Measurements from ENCODE around the gene HPS1. TPM values are rescaled to one million over a fixed set of nuclear protein-coding genes. Genes with fewer than 3 reads are reported as not detected.
A peak's percentile ranks its signal among the peaks of the same experiment; 100 is the strongest.

HPS1 gene
- total RNA-seq, 3 donors from 2014 or later (not counting 1 experiment from before 2014, with no cell fraction given) = 92.4 to 103 (median 102) TPM

- Histone ChIP-seq H3K36me3 (ENCODE audit: control insufficient read depth, insufficient read depth, low read length) (no peaks in the 10 kb centered on the region), H3K9me3 (ENCODE audit: control insufficient read depth, insufficient read depth, low read length) (no peaks in the 10 kb centered on the region), H3K27me3 (ENCODE audit: control insufficient read depth, insufficient read depth, low read length) (no peaks in the 10 kb centered on the region), H3K4me3 (ENCODE audit: low read length) (no peak overlapping the region), H3K27ac (ENCODE audit: low read length) (no peak overlapping the region), H3K4me1 (ENCODE audit: control insufficient read depth, insufficient read depth, low read length) (peaks cover 14% of the 10 kb centered on the region)
- DNase-seq (no peak), ATAC-seq (no peak)
- Mint-ChIP-seq H3K27ac (no peak overlapping the region), H3K9me3 (no peaks in the 10 kb centered on the region), H3K36me3 (no peaks in the 10 kb centered on the region), H3K4me3 (no peak overlapping the region), H3K4me1 (peaks cover 18 to 21% of the 10 kb centered on the region in 2 donors), H3K27me3 (ENCODE audit: low read depth in 2 of 2) (no peaks in the 10 kb centered on the region)
- TF ChIP-seq, protein P1, sequence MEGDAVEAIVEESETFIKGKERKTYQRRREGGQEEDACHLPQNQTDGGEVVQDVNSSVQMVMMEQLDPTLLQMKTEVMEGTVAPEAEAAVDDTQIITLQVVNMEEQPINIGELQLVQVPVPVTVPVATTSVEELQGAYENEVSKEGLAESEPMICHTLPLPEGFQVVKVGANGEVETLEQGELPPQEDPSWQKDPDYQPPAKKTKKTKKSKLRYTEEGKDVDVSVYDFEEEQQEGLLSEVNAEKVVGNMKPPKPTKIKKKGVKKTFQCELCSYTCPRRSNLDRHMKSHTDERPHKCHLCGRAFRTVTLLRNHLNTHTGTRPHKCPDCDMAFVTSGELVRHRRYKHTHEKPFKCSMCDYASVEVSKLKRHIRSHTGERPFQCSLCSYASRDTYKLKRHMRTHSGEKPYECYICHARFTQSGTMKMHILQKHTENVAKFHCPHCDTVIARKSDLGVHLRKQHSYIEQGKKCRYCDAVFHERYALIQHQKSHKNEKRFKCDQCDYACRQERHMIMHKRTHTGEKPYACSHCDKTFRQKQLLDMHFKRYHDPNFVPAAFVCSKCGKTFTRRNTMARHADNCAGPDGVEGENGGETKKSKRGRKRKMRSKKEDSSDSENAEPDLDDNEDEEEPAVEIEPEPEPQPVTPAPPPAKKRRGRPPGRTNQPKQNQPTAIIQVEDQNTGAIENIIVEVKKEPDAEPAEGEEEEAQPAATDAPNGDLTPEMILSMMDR (IDR thresholded peaks at IDR 0.05) = no peak
- intact Hi-C loops (cut with micrococcal nuclease) = no loop called here
- WGBS (ENCODE audit: insufficient coverage) = 74% methylated on average over 6 of the region's 6 CpGs
Measured at GRCh38 chr10:98478430-98479222, 31.9 kb upstream of the HPS1 start.

DNA sequence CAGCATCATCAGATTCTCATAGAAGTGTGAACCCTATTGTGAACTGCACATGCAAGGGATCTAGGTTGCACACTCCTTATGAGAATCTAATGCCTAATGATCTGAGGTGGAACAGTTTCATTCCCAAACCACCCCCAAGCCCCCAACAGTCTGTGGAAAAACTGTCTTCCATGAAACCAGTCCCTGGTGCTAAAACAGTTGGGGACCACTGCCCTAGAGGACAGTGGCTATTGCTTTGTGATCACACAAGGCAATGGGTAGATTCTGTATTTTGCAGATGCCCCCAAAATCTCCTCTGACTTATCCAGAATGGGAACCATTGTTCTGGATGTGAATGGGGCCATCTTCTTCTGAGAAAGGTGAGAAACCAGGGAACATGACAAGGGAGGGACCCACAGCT, 31.1 kb upstream of the HPS1 start:
- no peaks in the 10 kb centered on the region for H3K36me3 Mint-ChIP-seq
- DNase-seq = no peak

GRCh38 chr10:98474628-98475027, 27.9 kb upstream of the HPS1 start:
- ATAC-seq = no peak
- Mint-ChIP-seq H3K9me3 (no peaks in the 10 kb centered on the region), H3K36me3 (no peaks in the 10 kb centered on the region)

More for the DNA sequence above, 31.1 kb upstream of the HPS1 start:
- ATAC-seq = no peak
- Mint-ChIP-seq H3K27me3 (ENCODE audit: low read depth in 2 of 2) (no peaks in the 10 kb centered on the region), H3K9me3 (no peaks in the 10 kb centered on the region), H3K27ac (no peak overlapping the region), H3K4me3 (no peak overlapping the region), H3K4me1 (peaks cover 18 to 21% of the 10 kb centered on the region in 2 donors)
- TF ChIP-seq, protein P1 (IDR thresholded peaks at IDR 0.05) = no peak
- Histone ChIP-seq H3K4me3 (ENCODE audit: low read length) (no peak overlapping the region), H3K27me3 (ENCODE audit: control insufficient read depth, insufficient read depth, low read length) (no peaks in the 10 kb centered on the region), H3K36me3 (ENCODE audit: control insufficient read depth, insufficient read depth, low read length) (no peaks in the 10 kb centered on the region), H3K4me1 (ENCODE audit: control insufficient read depth, insufficient read depth, low read length) (peaks cover 14% of the 10 kb centered on the region), H3K9me3 (ENCODE audit: control insufficient read depth, insufficient read depth, low read length) (no peaks in the 10 kb centered on the region), H3K27ac (ENCODE audit: low read length) (no peak overlapping the region)
- intact Hi-C loops (cut with micrococcal nuclease) = no loop called here

More at GRCh38 chr10:98474628-98475027, 27.9 kb upstream of the HPS1 start:
- TF ChIP-seq, protein P1 (IDR thresholded peaks at IDR 0.05) = no peak
- no peak for DNase-seq
- Mint-ChIP-seq H3K27me3 (ENCODE audit: low read depth in 2 of 2) (no peaks in the 10 kb centered on the region), H3K4me1 (peaks cover 12 to 16% of the 10 kb centered on the region in 2 donors), H3K27ac (peak overlapping the region in 1 of 2 donors; percentile 2), H3K4me3 (no peak overlapping the region)
- H3K27ac ChIP-seq (ENCODE audit: low read length) = no peak overlapping the region
- intact Hi-C loops (cut with micrococcal nuclease) = no loop called here
- H3K4me1 ChIP-seq (ENCODE audit: control insufficient read depth, insufficient read depth, low read length) = peaks cover 7% of the 10 kb centered on the region
- no peaks in the 10 kb centered on the region for H3K9me3 ChIP-seq (ENCODE audit: control insufficient read depth, insufficient read depth, low read length)
- no peaks in the 10 kb centered on the region for H3K36me3 ChIP-seq (ENCODE audit: control insufficient read depth, insufficient read depth, low read length)
- no peak overlapping the region for H3K4me3 ChIP-seq (ENCODE audit: low read length)
- H3K27me3 ChIP-seq (ENCODE audit: control insufficient read depth, insufficient read depth, low read length) = no peaks in the 10 kb centered on the region

Measured in natural killer cell (primary cell).